Vagina (tissue), 2 donors: ENCODE measurements around the gene LMNTD1. TPM values are rescaled to one million over a fixed set of nuclear protein-coding genes. Genes with fewer than 3 reads are reported as not detected.
"Not testable (repeated sequence)": the region's sequence is repeated elsewhere in the genome, so short reads cannot be mapped to it uniquely, and the experiment has no call there.

Experiments used
- DNase-seq, 2 donors: peaks; one replicate each; pipeline ENCODE4 v3.0.0-alpha.2; 2017; ENCODE audit errors: extremely low spot score in 2 of 2
- H3K27ac ChIP-seq: fragments of 200-600 bp; sonication (generic); one replicate; pipeline ENCODE4 v1.5.1; 2019
- H3K27me3 ChIP-seq: fragments of 200-600 bp; sonication (generic); one replicate; pipeline ENCODE4 v1.5.1; 2019
- H3K36me3 ChIP-seq, 2 donors: fragments of 200-600 bp; sonication (generic); one replicate each; pipeline ENCODE4 v1.5.1; 2017 to 2019
- H3K4me1 ChIP-seq: fragments of 200-600 bp; sonication (generic); one replicate; pipeline ENCODE4 v1.5.1; 2019
- H3K4me3 ChIP-seq, 2 donors: fragments of 200-600 bp; sonication (generic); 1 replicate in 1 of 2; 2 replicates in 1 of 2; pipeline ENCODE4 v1.5.1; 2016 to 2019
- H3K9me3 ChIP-seq: fragments of 200-600 bp; sonication (generic); one replicate; pipeline ENCODE4 v1.5.1; 2019
- CTCF ChIP-seq, 3 experiments: fragments of 450-650 bp in 2 of 3; fragments of 200-600 bp in 1 of 3; sonication (generic) in 1 of 3; IDR thresholded peaks; one replicate each; pipeline ENCODE4 v1.5.1; 2017 to 2019; ENCODE audit warnings: antibody characterized with exemption in 3 of 3, mild to moderate bottlenecking in 2 of 3, moderate library complexity in 2 of 3
- POLR2A ChIP-seq, 2 donors: fragments of 450-650 bp; IDR thresholded peaks; one replicate each; pipeline ENCODE4 v1.6.1; 2017; ENCODE audit warnings: antibody characterized with exemption in 2 of 2, mild to moderate bottlenecking in 2 of 2, moderate library complexity in 2 of 2
- POLR2AphosphoS5 ChIP-seq, 2 donors: sonication (generic); formaldehyde crosslinking; IDR thresholded peaks; one replicate each; pipeline ENCODE4 v1.9.0; 2017; ENCODE audit warnings: antibody characterized with exemption in 2 of 2, mild to moderate bottlenecking in 2 of 2, low read depth in 1 of 2; ENCODE audit not compliant: insufficient read depth in 1 of 2
- intact Hi-C: fragments of 100-400 bp; cut with DNase I; formaldehyde crosslinking; loops from one replicate; pipeline ENCODE4 v1.15.1; 2023
- small RNA-seq: library from RNA; depleted of rRNA; stranded (forward); fragments of <200 nt; gene quantifications from one replicate; pipeline ENCODE3, GENCODE V24; 2016
- total RNA-seq: library from RNA; depleted of rRNA; stranded (reverse); fragments of >200 nt; gene quantifications from one replicate; pipeline ENCODE4 v1.2.3, GENCODE V29; 2016

Gene LMNTD1
- total RNA-seq, 1 donor from 2014 or later, result not detected

- no peaks in the 10 kb centered on the region for H3K4me1 ChIP-seq
- DNase-seq, result no peak
- H3K36me3 ChIP-seq, result no peaks in the 10 kb centered on the region
- intact Hi-C loops, result no loop called here
- no peak overlapping the region for H3K4me3 ChIP-seq
- no peak for TF ChIP-seq POLR2AphosphoS5 (IDR thresholded peaks at IDR 0.05; ENCODE audit: insufficient read depth in 1 of 2, low read depth in 1 of 2)
- TF ChIP-seq CTCF (IDR thresholded peaks at IDR 0.05), result no peak
- TF ChIP-seq POLR2A (IDR thresholded peaks at IDR 0.05), result no peak
- H3K9me3 ChIP-seq, result no peaks in the 10 kb centered on the region
- no peaks in the 10 kb centered on the region for H3K27me3 ChIP-seq
- no peak overlapping the region for H3K27ac ChIP-seq
Observed at GRCh38 chr12:25427337-25428249, 125.5 kb downstream of the LMNTD1 start.

DNA sequence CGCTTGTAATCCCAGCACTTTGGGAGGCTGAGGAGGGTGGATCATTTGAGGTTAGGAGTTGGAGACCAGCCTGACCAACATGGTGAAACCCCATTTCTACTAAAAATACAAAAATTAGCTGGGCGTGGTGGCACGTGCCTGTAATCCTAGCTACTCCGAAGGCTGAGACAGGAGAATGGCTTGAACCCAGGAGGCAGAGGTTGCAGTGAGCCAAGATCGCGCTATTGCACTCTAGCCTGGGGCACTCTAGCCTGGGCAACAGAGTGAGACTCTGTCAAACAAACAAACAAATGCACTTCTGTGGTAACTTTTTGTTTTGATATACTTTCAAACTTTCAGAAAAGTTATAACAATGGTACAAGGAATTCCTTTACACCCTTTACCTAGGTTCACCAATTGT lies 126.3 kb downstream of the LMNTD1 start:
- H3K4me1 ChIP-seq, DNase-seq, intact Hi-C loops, H3K36me3 ChIP-seq, H3K4me3 ChIP-seq, H3K9me3 ChIP-seq, H3K27me3 ChIP-seq, H3K27ac ChIP-seq: not testable (repeated sequence)

Small RNA genes lying within 50 kb of the gene (small RNA-seq; reads per million reads assigned to genes)
- gene TUBB4BP1, result not detected
